B cell (primary cell): ENCODE results near the gene MAPK9. TPM values are rescaled to one million over a fixed set of nuclear protein-coding genes. Genes with fewer than 3 reads are reported as not detected.

Source experiments
- ATAC-seq: fragments of 200-7000 bp; cut with Tn5 transposase; one replicate; pipeline ENCODE4 v1.10.0; 2021; ENCODE audit warnings: low read depth, mild to moderate bottlenecking, moderate number of reproducible peaks, moderate library complexity
- CTCF ChIA-PET: fragments of 350-600 bp; sonication (Branson Sonifier 250); formaldehyde crosslinking; loops from one replicate; lab custom pipeline; 2021; ENCODE audit warnings: antibody characterized with exemption, inconsistent platforms; lab: Charles Lee
- POLR2A ChIA-PET: fragments of 350-600 bp; sonication (Branson Sonifier 250); formaldehyde crosslinking; loops from one replicate; lab custom pipeline; 2021; ENCODE audit warnings: antibody characterized with exemption; lab: Charles Lee
- DNase-seq: peaks from one replicate; pipeline ENCODE4 v3.0.0; 2013
- H2AFZ ChIP-seq: 2 replicates; pipeline ENCODE4 v1.6.1; 2012; ENCODE audit warnings: mild to moderate bottlenecking, low read depth, low read length; ENCODE audit not compliant: insufficient read depth, poor library complexity, severe bottlenecking
- H3K27ac ChIP-seq, 2 donors: 1 replicate in 1 of 2; 2 replicates in 1 of 2; pipeline ENCODE4 v1.5.1; 2012 to 2013; ENCODE audit warnings: low read length in 2 of 2, mild to moderate bottlenecking in 2 of 2, moderate library complexity in 1 of 2
- H3K27me3 ChIP-seq, 4 experiments: fragments of 200-600 bp in 1 of 4; sonication (generic) in 1 of 4; replicated peaks in 1 of 4; 1 replicate in 2 of 4; 2 replicates in 2 of 4; pipeline versions ENCODE4 v1.6.1 to v1.7.0; 2013 to 2016; ENCODE audit warnings: low read length in 3 of 4, mild to moderate bottlenecking in 2 of 4, mixed read lengths in 1 of 4, moderate library complexity in 1 of 4; ENCODE audit not compliant: insufficient read depth in 4 of 4, control insufficient read depth in 3 of 4; ENCODE audit errors: control extremely low read depth in 1 of 4
- H3K36me3 ChIP-seq, 2 experiments: replicated peaks in 1 of 2; 1 replicate in 1 of 2; 2 replicates in 1 of 2; pipeline versions ENCODE4 v1.6.1 to v1.7.1; 2013; ENCODE audit warnings: low read length in 1 of 2; ENCODE audit not compliant: insufficient read depth in 2 of 2, control insufficient read depth in 1 of 2; ENCODE audit errors: control extremely low read depth in 1 of 2, extremely low read depth in 1 of 2
- H3K4me1 ChIP-seq, 2 donors: fragments of 200-600 bp in 1 of 2; sonication (generic) in 1 of 2; 1 replicate in 1 of 2; 2 replicates in 1 of 2; pipeline versions ENCODE4 v1.5.1 to v1.6.1; 2013 to 2017; ENCODE audit warnings: low read length in 2 of 2; ENCODE audit not compliant: control insufficient read depth in 2 of 2, insufficient read depth in 2 of 2
- H3K4me2 ChIP-seq: replicated peaks from 2 replicates; pipeline ENCODE3; 2012; ENCODE audit warnings: mild to moderate bottlenecking, low read depth, low read length; ENCODE audit not compliant: poor library complexity, severe bottlenecking
- H3K4me3 ChIP-seq, 5 experiments: fragments of 200-600 bp in 1 of 5; sonication (generic) in 1 of 5; 1 replicate in 3 of 5; 2 replicates in 2 of 5; pipeline versions ENCODE4 v1.5.1 to v1.7.0; 2011 to 2016; ENCODE audit warnings: low read length in 4 of 5, mild to moderate bottlenecking in 4 of 5, low read depth in 2 of 5, control low read depth in 1 of 5, moderate library complexity in 1 of 5; ENCODE audit not compliant: insufficient read depth in 1 of 5; ENCODE audit errors: control extremely low read depth in 1 of 5, extremely low read depth in 1 of 5
- H3K79me2 ChIP-seq: fragments of 200-600 bp; sonication (generic); one replicate; pipeline ENCODE4 v1.6.0; 2016; ENCODE audit warnings: low read length; ENCODE audit not compliant: control insufficient read depth, insufficient read depth
- H3K9ac ChIP-seq: fragments of 200-600 bp; sonication (generic); 2 replicates; pipeline ENCODE4 v1.6.1; 2017; ENCODE audit warnings: mild to moderate bottlenecking, low read length, moderate library complexity
- H3K9me3 ChIP-seq, 3 donors: one replicate each; pipeline versions ENCODE4 v1.6.1 to v1.7.1; 2013; ENCODE audit warnings: low read length in 2 of 3; ENCODE audit not compliant: control insufficient read depth in 2 of 3, insufficient read depth in 1 of 3; ENCODE audit errors: control extremely low read depth in 1 of 3
- H4K20me1 ChIP-seq: 2 replicates; pipeline ENCODE4 v1.6.0; 2012; ENCODE audit warnings: mild to moderate bottlenecking, low read length; ENCODE audit not compliant: insufficient read depth, control insufficient read depth, poor library complexity, severe bottlenecking
- H3K27ac Mint-ChIP-seq: one replicate; pipeline ENCODE4 v1.8.0; 2021; ENCODE audit warnings: mixed read lengths
- H3K27me3 Mint-ChIP-seq: one replicate; pipeline ENCODE4 v1.8.0; 2021; ENCODE audit warnings: mixed read lengths
- H3K4me1 Mint-ChIP-seq: one replicate; pipeline ENCODE4 v1.8.0; 2021; ENCODE audit warnings: mixed read lengths
- H3K4me3 Mint-ChIP-seq: one replicate; pipeline ENCODE4 v1.8.0; 2021; ENCODE audit warnings: mixed read lengths
- H3K9me3 Mint-ChIP-seq: one replicate; pipeline ENCODE4 v1.8.0; 2022; ENCODE audit warnings: mixed read lengths; ENCODE audit not compliant: insufficient read depth
- EZH2 ChIP-seq: IDR thresholded peaks from 2 replicates; pipeline ENCODE4 v1.6.1; 2012; ENCODE audit warnings: borderline replicate concordance, low read depth, mild to moderate bottlenecking, moderate library complexity, low read length; ENCODE audit not compliant: insufficient read depth, poor library complexity, severe bottlenecking
- WGBS: methylation state at CpG from one replicate; pipeline ENCODE4 v1.1.5; 2013; ENCODE audit warnings: missing lambda C conversion rate; ENCODE audit not compliant: insufficient coverage; 5-methylcytosine and 5-hydroxymethylcytosine counted together
- intact Hi-C: fragments of 100-400 bp; cut with micrococcal nuclease; formaldehyde crosslinking; loops from one replicate; pipeline ENCODE4 v1.10.0; 2022
- polyA plus RNA-seq: library from polyadenylated mRNA; depleted of rRNA; stranded (reverse); fragments of >200 nt; gene quantifications from 2 replicates; pipeline ENCODE4 v1.2.3, GENCODE V29; 2012
- total RNA-seq, 2 donors: library from RNA; stranded (reverse); fragments of 120-200 nt in 1 of 2; gene quantifications; 1 replicate in 1 of 2; 2 replicates in 1 of 2; pipeline versions ENCODE4 v1.2.3 to v1.2.4, GENCODE V29; 2013 to 2022
- TF ChIP-seq, protein P1 (sequence below): fragments of 200-600 bp; IDR thresholded peaks from one replicate; pipeline ENCODE4 v1.8.0; 2022; ENCODE audit warnings: antibody characterized with exemption, mild to moderate bottlenecking

Gene MAPK9
- total and polyA plus RNA-seq, 2 donors (not counting 1 experiment from before 2014, with no cell fraction given) = 19.7 to 40.4 TPM

DNA sequence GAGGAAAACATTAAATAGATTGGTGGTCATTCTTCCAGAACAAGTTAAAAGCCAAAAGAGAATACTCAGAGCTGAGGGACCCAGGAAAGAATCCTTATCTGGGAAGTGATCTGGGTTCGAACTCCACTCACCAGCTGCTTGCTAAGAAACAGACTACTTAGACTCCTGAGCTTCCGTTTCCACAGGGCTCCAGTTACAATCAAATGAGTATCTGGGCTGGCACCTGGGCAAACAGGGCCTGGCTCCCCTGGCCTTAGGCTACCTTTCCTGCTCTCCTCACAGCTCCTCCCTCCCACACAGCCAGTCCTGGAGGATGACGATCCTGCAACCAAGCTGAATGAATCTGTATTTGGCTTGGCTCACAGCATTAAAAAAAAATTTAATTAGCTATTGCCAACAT is 2.5 kb downstream of the MAPK9 start:
- no peak overlapping the region for H3K4me2 ChIP-seq
- Mint-ChIP-seq H3K4me1 (peaks cover 36% of the 10 kb centered on the region), H3K9me3 (no peaks in the 10 kb centered on the region), H3K27ac (no peak overlapping the region), H3K27me3 (no peaks in the 10 kb centered on the region), H3K4me3 (no peak overlapping the region)
- DNase-seq (no peak), ATAC-seq (no peak)
- H3K27me3 ChIP-seq = no peaks in the 10 kb centered on the region
- no peak overlapping the region for H3K27ac ChIP-seq
- ChIA-PET CTCF (interaction anchor here (1.1 to 2.6 kb wide), 2 partner anchors 27 to 39 kb away, joined by 5 to 16 read pairs; no protein-coding TSS in a partner anchor), POLR2A (no interaction called here)
- H3K36me3 ChIP-seq = peaks cover 0 to 10% of the 10 kb centered on the region in 2 experiments
- peaks cover 26 to 32% of the 10 kb centered on the region in 2 donors for H3K4me1 ChIP-seq
- no peak overlapping the region for H3K9ac ChIP-seq
- TF ChIP-seq EZH2 = no peak
- TF ChIP-seq, protein P1, sequence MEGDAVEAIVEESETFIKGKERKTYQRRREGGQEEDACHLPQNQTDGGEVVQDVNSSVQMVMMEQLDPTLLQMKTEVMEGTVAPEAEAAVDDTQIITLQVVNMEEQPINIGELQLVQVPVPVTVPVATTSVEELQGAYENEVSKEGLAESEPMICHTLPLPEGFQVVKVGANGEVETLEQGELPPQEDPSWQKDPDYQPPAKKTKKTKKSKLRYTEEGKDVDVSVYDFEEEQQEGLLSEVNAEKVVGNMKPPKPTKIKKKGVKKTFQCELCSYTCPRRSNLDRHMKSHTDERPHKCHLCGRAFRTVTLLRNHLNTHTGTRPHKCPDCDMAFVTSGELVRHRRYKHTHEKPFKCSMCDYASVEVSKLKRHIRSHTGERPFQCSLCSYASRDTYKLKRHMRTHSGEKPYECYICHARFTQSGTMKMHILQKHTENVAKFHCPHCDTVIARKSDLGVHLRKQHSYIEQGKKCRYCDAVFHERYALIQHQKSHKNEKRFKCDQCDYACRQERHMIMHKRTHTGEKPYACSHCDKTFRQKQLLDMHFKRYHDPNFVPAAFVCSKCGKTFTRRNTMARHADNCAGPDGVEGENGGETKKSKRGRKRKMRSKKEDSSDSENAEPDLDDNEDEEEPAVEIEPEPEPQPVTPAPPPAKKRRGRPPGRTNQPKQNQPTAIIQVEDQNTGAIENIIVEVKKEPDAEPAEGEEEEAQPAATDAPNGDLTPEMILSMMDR = no peak
- peaks cover 35% of the 10 kb centered on the region for H4K20me1 ChIP-seq
- H2AFZ ChIP-seq = no peak overlapping the region
- peaks cover 56% of the 10 kb centered on the region for H3K79me2 ChIP-seq
- no peaks in the 10 kb centered on the region for H3K9me3 ChIP-seq
- WGBS = 93% methylated on average over 2 of the region's 3 CpGs
- intact Hi-C loops = no loop called here
- H3K4me3 ChIP-seq = no peak overlapping the region

DNA sequence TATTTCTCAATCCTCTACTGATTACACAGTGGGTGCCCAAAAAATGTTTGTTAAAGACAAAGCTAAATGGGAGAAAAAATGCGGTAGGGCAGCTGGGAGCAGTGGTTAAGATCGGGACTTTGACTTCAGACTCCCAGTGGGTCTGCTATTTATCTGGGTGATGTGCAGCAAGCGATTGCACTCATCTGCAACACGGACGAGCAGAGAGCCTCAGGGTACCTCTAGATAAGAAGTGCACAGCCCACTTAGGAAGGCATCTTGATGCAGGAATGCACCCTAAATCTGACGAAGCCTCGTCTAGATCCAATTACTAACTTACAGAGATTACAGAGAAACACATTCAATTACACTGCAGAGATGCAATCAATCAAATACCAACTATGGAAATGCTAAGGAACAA is 4.0 kb downstream of the MAPK9 start:
- H3K4me3 ChIP-seq = no peak overlapping the region
- TF ChIP-seq, protein P1 = no peak
- TF ChIP-seq EZH2 = no peak
- H3K27me3 ChIP-seq = no peaks in the 10 kb centered on the region
- peaks cover 0 to 16% of the 10 kb centered on the region in 2 experiments for H3K36me3 ChIP-seq
- DNase-seq (no peak), ATAC-seq (no peak)
- H3K4me1 ChIP-seq = peaks cover 11 to 16% of the 10 kb centered on the region in 2 donors
- H3K9me3 Mint-ChIP-seq = no peaks in the 10 kb centered on the region
- no peak overlapping the region for H2AFZ ChIP-seq
- intact Hi-C loops = no loop called here
- CTCF ChIA-PET = no interaction called here
- H3K27ac ChIP-seq = no peak overlapping the region
- H3K27me3 Mint-ChIP-seq = no peaks in the 10 kb centered on the region
- POLR2A ChIA-PET = no interaction called here
- no peak overlapping the region for H3K9ac ChIP-seq
- H4K20me1 ChIP-seq = peaks cover 31% of the 10 kb centered on the region
- H3K4me2 ChIP-seq = no peak overlapping the region
- no peak overlapping the region for H3K27ac Mint-ChIP-seq
- H3K9me3 ChIP-seq = no peaks in the 10 kb centered on the region
- peaks cover 22% of the 10 kb centered on the region for H3K4me1 Mint-ChIP-seq
- peaks cover 57% of the 10 kb centered on the region for H3K79me2 ChIP-seq
- no peak overlapping the region for H3K4me3 Mint-ChIP-seq
- WGBS = 98% methylated on average over 7 of the region's 7 CpGs
